GM18951 (cell line): ENCODE data around the gene RBM48.

Experiments
- POLR2A ChIP-seq: IDR thresholded peaks from 4 replicates; pipeline ENCODE4 v1.6.1; 2011; ENCODE audit warnings: mild to moderate bottlenecking; ENCODE audit not compliant: insufficient read length, insufficient read depth; ENCODE audit errors: extremely low read depth
- in situ Hi-C: fragments of 300-500 bp; cut with MboI; formaldehyde crosslinking; loops from one replicate; pipeline ENCODE4 v1.12.0; 2022; ENCODE audit warnings: low sequenced_read_pairs, mixed read lengths, inconsistent platforms; ENCODE audit not compliant: unreplicated experiment

RBM48 gene

DNA sequence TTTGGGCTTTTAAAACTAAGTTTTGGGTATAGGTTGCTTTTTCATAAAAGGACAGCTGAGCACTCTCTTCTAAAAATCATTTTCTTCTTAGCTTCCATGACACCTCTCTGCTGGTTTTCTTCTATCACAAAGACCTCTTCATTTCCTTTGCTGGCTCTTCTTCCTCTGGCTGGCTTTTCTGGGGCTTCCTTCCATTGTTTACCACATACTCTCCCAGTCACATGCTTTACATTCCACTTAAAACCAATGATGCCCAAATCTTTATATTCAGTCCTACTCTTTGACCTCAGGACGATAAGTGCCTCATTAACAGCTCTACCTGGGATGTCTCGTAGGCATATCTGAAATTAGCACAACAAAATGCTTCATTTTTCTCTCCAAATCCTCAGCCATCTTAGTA lies 34.8 kb downstream of the RBM48 start:
- no peak for TF ChIP-seq POLR2A
- in situ Hi-C loops: no loop called here

DNA sequence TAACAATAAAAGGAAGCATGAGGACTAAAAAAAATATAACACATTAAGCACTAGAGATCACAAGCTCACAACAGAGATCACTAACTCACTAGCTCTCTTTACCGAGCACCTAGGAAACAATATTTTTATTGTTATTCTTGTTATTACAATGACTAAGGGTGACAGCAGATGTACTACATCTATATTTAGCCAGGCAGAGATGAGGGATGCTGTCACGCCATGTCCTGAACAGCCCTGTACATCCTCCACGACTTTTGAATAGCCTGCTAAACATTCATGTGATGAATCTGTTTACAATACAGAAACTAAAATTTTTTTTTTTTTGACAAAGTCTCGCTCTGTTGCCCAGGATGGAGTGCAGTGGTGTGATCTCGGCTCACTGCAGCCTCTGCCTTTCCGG lies 38.9 kb downstream of the RBM48 start:
- TF ChIP-seq POLR2A: no peak
- in situ Hi-C loops: no loop called here

DNA sequence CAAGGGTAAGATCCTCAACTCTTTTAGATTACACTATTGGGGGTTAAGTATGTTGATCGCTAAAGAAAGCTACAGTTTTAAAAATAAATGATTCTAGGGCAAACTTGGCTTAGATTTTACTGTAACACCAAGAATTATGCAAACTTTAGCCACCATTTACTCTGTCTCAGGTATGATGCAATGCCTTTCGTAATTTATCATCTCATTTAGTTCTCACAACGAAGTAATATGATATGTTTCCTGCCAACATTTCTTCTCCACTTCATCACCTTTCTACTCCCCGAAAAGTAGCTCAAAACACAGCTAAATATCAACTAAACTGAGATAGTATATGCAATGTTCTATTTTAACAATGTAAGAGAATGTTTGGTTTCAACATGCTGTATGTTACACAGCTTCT lies 40.5 kb downstream of the RBM48 start:
- no peak for TF ChIP-seq POLR2A
- in situ Hi-C loops: no loop called here

DNA sequence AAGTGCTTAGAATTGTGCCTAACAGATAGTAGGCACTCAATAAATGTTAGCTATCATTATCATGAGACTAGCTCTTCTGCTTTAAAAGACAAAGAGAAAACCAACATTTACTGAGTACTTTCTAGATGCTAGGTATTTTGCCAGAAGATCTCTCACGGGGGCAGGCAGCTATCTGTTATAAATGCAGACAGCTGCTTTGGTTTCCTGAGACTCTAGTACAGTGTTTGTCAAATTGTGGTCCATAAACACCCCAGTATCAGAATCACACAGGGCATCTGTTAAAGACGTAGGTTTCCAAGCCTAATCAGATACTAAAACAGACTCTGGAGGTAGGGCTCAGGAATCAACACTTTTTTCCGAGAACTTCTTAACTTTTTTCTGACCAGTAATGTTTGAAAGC lies 47.7 kb downstream of the RBM48 start:
- no peak for TF ChIP-seq POLR2A
- in situ Hi-C loops: no loop called here

DNA sequence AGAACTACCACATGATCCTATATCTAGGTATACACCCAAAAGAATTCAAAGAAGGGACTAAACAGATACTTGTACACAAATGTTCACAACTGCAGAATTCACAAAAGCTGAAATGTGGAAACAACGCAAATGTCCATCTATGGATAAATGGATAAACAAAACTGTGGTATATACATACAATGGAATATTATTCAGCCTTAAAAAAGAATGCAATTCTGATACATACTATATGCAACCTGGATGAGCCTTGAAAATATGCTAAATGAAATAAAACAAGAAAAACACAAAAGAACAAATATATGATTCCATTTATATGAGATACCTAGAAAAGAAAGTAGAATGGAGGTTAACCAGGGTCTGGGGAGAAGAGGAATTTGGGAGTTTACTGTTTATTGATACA lies 54.4 kb downstream of the RBM48 start:
- in situ Hi-C loops: no loop called here
- no peak for TF ChIP-seq POLR2A

DNA sequence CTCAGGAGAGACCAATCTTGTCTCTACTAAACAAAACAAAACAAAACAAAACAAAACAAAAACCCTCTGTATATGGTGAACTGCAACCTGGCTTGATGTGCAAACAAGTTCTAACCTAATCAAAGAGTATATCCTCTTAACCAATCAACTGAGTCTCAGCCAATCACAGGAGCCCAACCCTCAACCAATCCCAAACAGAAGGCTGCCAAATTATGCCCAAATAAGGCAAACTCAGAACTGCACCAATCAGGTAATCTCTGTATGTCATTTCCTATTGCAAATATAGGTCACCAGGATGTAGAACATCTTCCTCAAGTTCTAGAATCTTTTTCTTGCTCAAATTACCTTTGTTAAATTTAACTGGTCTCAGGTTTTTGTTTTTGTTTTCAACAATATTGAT lies 56.4 kb downstream of the RBM48 start:
- in situ Hi-C loops: no loop called here

DNA sequence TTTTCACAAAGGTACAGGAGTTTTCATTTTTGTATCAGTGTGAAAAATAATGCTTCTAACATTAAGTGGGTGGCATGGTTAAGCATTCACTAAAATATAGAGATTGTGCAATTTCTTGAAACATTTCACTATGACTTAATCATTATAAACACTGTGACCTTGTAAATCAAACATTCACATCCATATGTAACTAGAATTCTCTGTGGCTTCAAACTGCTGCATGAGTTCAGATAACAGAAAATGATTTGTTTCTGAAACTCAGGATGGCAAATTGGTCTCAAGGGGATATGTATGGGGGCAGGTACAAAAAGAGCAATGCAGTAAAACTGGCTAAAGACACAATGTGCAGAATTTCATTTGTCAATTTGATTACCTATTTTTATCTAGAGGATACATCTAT lies 57.8 kb downstream of the RBM48 start:
- no peak for TF ChIP-seq POLR2A
- in situ Hi-C loops: no loop called here

More for the DNA sequence above, 56.4 kb downstream of the RBM48 start:
- TF ChIP-seq POLR2A: no peak

DNA sequence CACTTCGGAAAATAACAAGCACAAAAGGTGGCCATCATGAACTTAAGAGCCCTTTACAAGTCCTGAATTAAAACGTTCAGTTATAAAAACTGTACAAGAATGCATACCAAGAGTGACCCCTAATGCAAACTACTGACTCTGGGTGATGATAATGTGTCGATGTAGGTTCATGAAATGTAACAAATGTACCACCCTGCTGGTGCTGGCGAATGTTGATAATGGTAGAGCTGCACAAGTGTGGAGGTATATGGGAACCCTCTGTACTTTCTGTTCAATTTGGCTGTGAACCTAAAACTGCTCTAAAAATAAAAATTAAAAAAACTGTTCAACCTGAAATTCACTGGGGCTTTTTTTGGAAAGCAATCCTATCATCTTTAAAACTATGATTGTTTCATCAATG lies 58.2 kb downstream of the RBM48 start:
- in situ Hi-C loops: no loop called here

More for the DNA sequence above, 58.2 kb downstream of the RBM48 start:
- no peak for TF ChIP-seq POLR2A
